NCI-H1105 (cell line): ENCODE results near the gene MYH16.
"Not testable (repeated sequence)": the region's sequence is repeated elsewhere in the genome, so short reads cannot be mapped to it uniquely, and the experiment has no call there.

ENCODE experiments used
- DNase-seq: peaks from one replicate; lab custom pipeline; 2025; lab: John Stamatoyannopoulos, UW

Gene MYH16

DNA sequence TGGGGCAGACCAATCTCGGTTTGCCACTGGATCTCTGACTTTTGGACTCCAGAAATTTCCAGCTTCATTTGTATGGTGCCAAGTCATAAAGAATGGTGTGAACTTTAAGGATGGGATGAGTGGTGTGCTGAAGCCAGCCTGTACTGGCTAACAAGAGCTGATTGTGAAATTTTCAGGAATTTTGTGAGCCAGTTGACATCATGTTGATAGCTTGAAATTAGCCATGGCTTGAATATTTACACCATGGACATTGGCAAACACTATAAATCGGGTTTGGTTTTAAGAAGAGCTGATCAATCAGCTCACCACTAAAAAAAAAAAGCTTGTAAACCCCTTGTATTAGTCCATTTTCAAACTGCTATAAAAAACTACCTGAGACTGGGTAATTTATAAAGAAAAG, 14.1 kb upstream of the MYH16 start:
- no peak for DNase-seq

DNA sequence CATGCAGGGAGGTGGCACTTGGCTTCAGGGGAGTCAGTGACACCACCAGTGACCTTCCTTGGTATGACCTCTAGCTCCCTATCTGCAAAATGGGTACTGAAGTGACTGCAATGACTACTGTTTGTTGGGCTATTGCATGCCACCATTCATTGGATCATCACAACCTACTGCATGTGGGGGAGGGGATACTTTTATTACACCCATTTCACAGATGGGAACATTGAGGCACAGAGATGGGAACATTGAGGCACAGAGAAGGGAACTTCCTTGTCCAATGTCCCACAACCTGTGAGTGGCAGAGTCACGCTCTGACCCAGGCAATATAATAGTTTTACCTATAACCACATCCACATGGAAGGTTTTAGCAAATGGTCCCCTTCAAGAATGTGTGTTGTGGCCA, 12.2 kb upstream of the MYH16 start:
- no peak for DNase-seq

DNA sequence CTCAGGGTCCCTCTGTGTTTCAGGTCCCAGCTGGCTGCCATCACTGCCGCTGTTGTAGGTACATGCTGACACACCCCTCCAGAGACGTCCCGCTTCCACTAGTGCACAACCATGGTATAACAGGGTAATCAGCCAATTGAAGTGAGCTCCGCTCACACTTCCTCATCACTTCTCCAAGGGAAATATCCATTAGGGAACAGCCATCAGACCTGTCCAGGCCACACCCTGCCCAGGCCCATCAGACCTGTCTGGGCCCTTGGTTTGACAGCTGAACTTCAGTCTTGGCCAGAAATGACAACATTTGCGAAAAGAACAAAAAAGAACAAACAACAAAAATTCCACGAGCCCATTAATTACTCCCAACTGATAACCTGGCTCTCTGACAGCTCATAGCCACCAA, 11.0 kb upstream of the MYH16 start:
- DNase-seq = no peak

GRCh38 chr7:99265848-99266480, 6.7 kb upstream of the MYH16 start:
- DNase-seq = no peak

GRCh38 chr7:99267481-99267840, 5.2 kb upstream of the MYH16 start:
- DNase-seq = no peak

DNA sequence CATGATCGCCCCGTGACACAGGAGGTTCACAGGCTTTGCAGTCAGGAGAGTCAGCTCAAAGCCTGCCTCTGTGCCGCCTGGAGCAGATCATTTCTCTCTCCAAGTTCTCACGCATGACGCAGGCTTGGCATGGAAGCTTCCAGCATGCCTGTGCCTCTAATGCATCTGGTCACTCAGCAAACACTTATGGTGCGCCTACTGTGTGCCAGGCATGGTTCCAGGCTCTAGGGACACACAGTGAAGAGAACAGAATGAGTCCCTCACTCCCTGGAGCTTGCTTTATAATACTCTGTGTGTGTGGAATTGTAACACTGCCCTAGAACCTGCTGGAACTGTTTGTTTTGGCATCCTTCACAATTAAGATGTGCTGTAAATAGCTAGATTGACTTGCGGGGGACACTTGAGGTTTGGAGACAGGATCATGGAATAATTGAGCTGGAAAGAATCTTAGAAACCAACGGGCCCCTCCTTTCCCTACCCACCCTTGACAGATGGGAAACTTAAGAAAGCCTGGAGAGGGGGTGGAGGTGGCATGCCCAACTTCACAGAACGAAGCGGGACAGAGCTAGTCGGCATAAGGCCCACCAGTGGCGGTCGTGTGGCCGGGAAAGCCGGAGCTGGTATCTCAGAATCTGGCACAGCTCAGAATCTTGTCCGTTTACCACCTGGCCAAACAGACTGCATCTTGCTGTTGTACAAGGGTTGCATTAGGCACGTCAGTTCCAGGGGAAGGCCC, 4.6 kb upstream of the MYH16 start:
- no peak for DNase-seq

DNA sequence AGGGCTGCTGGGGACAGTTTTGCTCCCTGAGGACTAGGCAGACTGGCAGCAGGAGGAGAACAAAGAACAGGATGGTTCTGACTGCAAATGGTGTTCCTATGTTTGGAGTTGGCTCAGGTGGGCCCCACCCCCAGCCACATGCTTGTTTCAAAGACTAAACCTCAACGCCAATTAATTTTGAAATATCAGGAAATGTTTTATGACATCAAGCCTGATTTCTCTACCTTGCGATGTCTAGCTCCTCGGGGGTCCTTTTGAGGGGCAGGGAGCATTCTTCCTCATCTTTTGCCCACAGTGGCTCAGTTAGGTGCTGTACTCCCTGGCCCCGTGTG, 4.1 kb upstream of the MYH16 start:
- no peak for DNase-seq

- no peak for DNase-seq
Observed at GRCh38 chr7:99270702-99271101, 1.9 kb upstream of the MYH16 start.

DNA sequence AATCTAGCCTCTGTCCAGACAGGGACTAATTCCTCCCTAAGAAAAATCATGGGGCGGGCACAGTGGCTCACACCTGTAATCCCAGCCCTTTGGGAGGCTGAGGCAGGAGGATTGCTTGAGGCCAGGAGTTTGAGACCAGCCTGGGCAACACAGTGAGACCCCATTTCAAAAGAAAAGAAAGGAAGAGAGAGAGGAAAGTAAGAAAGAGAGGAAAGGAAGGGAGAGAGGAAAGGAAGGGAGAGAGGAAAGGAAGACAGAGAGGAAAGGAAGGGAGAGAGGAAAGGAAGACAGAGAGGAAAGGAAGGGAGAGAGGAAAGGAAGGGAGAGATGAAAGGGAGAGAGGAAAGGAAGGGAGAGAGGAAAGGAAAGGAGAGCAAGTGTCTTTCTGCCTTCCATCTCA, 922 bp downstream of the MYH16 start:
- DNase-seq = not testable (repeated sequence)

GRCh38 chr7:99274908-99275307, 2.3 kb downstream of the MYH16 start:
- not testable (repeated sequence) for DNase-seq

DNA sequence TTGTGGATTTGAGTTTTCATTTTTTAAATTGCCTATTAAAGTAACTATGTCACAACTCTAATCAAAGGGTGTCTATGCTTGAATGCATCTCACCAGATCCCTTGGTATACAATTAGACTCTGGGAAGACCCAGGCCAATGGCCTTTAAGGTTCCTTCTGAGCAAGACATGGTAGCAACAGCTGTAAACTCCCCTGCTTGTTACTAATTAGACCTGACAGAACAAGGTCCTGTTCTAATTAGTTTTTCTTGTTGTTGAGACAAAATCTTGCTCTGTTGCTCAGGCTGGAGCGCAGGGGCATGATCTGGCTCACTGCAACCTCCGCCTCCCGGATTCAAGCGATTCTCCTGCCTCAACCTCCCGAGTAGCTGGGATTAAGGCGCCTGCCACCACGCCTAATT, 2.9 kb downstream of the MYH16 start:
- DNase-seq = no peak

DNA sequence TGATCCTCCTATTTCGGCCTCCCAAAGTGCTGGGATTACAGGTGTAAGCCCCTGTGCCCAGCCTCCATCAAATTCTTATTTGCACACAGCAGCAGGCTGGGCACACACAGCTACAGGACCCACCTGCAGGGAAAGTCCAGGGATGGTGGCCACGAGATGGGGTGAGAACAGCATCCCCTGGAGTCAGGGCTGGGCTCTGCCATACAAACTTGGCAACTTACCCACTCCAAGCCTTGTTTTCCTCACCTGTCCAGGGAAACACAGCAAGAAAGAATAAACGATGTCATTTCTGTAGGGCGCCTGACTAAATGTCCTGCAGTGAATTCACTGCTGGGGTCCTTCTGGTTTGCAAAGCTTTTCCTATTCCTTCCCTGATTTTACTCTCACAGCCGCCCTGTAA, 5.5 kb downstream of the MYH16 start:
- no peak for DNase-seq

DNA sequence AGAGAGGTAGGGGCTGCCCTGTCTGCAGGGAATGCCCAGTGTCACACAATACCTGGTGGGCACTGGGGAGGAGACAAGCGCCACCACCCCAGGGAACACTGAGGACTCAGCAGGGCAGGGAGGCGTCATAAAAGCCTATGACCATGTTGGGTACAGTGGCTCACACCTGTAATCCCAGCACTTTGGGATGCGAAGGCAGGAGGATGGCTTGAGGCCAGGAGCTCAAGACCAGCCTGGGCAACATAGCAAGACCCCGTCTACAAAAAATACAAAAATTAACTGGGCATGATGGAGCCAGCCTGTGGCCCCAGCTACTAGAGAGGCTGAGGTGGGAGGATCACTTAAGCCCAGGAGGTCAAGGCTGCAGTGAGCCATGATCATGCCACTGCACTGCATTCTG, 11.5 kb downstream of the MYH16 start:
- not testable (repeated sequence) for DNase-seq

DNA sequence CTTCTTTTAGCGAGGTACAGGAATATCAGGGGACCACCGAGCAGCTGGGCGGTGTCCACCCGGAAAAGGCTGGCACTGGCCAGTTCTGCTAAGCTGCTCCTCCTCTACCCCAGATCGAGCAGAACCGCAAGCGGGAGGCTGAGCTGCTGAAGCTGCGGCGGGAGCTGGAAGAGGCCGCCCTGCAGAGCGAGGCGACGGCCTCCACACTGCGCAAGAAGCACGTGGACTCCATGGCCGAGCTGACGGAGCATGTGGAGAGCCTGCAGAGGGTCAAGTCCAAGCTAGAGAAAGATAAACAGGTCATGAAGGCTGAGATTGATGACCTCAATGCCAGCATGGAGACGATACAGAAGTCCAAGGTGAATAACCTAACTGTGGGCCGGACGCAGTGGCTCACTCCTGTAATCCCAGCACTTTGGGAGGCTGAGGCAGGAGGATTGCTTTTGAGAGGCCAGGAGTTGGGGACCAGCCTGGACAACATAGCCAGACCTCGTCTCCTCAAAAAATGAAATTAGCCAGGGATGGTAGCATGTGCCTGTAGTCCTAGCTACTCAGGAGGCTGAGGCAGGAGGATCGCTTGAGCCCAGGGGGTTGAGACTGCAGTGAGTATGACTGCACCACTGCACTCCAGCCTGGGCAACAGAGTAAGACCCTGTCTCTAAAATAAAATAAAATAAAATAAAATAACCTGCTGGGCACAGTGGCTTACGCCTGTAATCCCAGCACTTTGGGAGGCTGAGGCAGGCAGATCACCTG, 15.3 kb downstream of the MYH16 start:
- no peak for DNase-seq

DNA sequence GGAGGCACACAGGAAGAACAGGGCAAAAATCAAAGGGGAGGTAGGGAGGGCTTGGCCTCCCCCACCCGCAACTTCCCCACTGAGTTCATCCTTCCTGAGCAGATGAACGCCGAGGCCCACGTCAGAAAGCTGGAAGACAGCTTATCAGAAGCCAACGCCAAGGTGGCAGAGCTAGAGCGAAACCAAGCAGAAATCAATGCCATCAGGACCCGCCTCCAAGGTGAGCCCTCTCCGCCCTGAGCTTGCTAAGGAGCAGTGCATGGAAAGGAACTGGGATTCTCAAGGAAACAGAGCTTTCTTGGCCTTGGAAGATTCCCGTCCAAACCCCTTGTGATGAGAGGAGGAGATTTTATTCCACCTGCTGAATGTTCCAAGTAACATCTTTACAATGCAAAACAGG, 16.5 kb downstream of the MYH16 start:
- DNase-seq = no peak

GRCh38 chr7:99290148-99290547, 17.5 kb downstream of the MYH16 start:
- not testable (repeated sequence) for DNase-seq

- no peak for DNase-seq
Observed at GRCh38 chr7:99290980-99291607, 18.5 kb downstream of the MYH16 start.

GRCh38 chr7:99292127-99292526, 19.5 kb downstream of the MYH16 start:
- no peak for DNase-seq

DNA sequence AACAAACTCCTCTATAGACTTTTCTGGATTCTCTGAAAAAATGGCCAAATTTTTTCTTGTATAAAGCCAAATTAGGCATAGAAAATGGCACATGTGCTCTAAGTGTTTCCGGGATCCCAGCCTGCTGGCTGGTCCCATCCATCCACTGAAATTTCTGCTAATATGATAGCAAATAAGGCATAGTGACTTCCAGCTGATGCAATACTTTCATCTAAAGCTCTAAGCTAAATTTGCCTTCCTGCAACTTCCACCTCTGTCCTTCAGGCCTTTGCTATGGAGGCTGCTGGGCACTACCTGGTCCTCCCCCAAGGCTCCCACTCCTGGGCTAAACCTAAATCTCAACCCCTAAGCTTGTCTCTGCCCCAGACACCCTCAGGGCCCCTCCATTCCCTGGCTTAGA, 20.5 kb downstream of the MYH16 start:
- no peak for DNase-seq

GRCh38 chr7:99293650-99294049, 21.0 kb downstream of the MYH16 start:
- DNase-seq = no peak

- DNase-seq = no peak
Observed at GRCh38 chr7:99296471-99296870, 23.8 kb downstream of the MYH16 start.

DNA sequence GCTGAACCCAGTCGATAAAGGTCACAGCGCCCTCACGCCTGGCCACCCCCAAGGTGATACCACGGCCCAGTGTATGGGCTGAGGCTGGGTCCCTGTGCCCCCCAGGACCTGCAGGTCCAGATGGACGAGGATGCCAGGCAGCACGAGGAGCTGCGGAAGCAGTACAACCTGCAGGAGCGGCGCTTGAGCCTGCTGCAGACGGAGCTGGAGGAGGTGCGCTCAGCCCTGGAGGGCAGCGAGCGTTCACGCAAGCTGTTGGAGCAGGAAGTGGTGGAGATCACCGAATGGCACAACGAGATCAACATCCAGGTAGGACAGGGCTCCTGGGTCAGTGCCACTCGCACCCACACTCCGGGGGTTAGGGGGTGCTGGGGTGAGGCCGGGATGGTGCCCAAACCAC, 28.9 kb downstream of the MYH16 start:
- no peak for DNase-seq
